GM12891 (cell line): ENCODE results near the gene KRT84.
"Not testable (repeated sequence)": the region's sequence is repeated elsewhere in the genome, so short reads cannot be mapped to it uniquely, and the experiment has no call there.

ENCODE experiments used
- DNase-seq: peaks from one replicate; pipeline ENCODE4 v3.0.0; 2011; ENCODE audit warnings: low spot score; ENCODE audit not compliant: insufficient read length
- FAIRE-seq: peaks from 2 replicates; lab custom pipeline; 2011; peaks lifted over from hg19 to GRCh38; lab: Jason Lieb, UNC
- PAX5 ChIP-seq: IDR thresholded peaks from 2 replicates; pipeline ENCODE4 v1.6.1; 2011; ENCODE audit warnings: low read length, moderate library complexity, mild to moderate bottlenecking; ENCODE audit not compliant: insufficient read depth, severe bottlenecking
- POLR2A ChIP-seq: IDR thresholded peaks from 2 replicates; pipeline ENCODE4 v1.6.1; 2011; ENCODE audit warnings: low read depth, low read length, control low read depth
- POLR2AphosphoS5 ChIP-seq: IDR thresholded peaks from 2 replicates; pipeline ENCODE4 v1.6.1; 2011; ENCODE audit warnings: low read depth, low read length, control low read depth
- POU2F2 ChIP-seq: IDR thresholded peaks from 2 replicates; pipeline ENCODE4 v1.6.1; 2011; ENCODE audit warnings: low read depth, mild to moderate bottlenecking, control low read depth, low read length, moderate library complexity
- SPI1 ChIP-seq: IDR thresholded peaks from 2 replicates; pipeline ENCODE4 v1.6.1; 2011; ENCODE audit warnings: low read depth, low read length, control low read depth
- TAF1 ChIP-seq: IDR thresholded peaks from 2 replicates; pipeline ENCODE4 v1.6.1; 2011; ENCODE audit warnings: low read depth, low read length, control low read depth

KRT84 gene

DNA sequence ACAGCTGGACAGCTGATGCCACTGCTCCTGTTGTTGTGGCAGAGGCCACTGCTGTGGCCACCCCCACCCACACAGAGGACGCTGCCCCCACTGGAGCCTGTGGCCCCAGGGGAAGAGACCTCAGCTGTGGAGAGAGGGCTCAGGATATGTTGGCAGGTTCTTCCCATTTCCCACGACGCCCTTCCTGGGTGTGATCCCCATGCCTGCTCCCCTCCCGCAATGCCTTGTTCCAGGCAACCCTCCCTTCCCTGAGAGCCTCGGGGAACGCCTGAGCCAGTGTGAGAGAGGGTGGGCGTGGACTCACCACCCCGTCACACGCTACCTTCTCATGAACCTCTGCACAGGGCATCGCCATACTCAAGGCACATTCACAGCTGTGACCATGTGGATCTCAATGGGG, 26.4 kb upstream of the KRT84 start:
- FAIRE-seq (no peak), DNase-seq (no peak)
- TF ChIP-seq PAX5 = no peak
- TF ChIP-seq TAF1 = no peak
- TF ChIP-seq SPI1 = no peak
- TF ChIP-seq POLR2A = no peak
- TF ChIP-seq POLR2AphosphoS5 = no peak
- TF ChIP-seq POU2F2 = no peak

DNA sequence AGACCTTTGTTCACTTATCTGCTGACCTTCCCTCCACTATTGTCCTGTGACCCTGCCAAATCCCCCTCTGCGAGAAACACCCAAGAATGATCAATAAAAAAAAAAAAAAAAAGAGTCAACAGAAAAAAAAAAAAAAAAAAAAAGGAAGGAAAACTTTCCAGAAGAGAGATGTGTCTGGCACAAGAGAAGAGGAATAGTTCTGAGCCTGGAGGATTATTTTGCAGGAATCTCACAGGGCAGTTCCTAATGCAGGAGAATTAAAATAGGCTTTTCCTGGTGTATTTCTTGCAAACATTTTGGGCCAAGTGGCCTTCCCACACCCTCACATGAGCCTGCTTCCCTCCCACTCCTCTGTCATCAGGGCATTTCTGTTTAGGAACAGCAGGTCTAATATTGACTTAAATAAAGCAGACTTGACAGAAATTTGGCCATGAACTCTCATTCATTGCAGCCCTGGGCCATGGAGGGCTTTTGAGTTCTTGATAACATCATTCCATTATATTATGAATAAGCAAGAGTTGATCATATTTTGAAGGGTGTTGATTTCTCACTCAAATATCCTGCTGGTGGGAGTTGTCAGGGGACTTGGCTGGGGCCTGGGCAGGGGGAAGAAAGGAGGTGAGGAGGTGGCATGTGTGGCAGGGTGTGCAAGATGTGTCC, 25.3 kb upstream of the KRT84 start:
- not testable (repeated sequence) for DNase-seq, FAIRE-seq

DNA sequence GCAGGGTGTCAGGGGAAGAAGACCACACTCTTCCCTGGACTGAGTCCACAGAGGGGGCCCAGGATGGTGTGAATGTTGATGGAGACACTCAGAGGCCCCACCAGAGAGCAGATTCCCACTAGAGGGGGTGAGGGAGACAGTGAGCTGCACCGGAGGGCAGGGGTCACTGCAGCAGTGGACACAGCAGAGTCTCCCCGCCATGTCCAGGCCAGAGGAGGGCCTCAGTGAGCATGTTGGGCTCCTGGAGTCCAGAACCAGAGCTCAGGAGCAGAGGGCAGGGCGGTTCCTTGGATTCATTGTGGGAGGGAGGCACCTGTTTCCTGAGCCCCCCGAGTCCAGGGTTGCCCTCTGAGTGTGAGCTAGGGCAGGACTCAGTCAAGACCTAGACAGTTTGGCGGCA, 22.5 kb upstream of the KRT84 start:
- DNase-seq = no peak
- no peak for TF ChIP-seq PAX5
- no peak for TF ChIP-seq POLR2AphosphoS5
- no peak for TF ChIP-seq POLR2A
- TF ChIP-seq POU2F2 = no peak
- TF ChIP-seq SPI1 = no peak
- TF ChIP-seq TAF1 = no peak
- FAIRE-seq = no peak

DNA sequence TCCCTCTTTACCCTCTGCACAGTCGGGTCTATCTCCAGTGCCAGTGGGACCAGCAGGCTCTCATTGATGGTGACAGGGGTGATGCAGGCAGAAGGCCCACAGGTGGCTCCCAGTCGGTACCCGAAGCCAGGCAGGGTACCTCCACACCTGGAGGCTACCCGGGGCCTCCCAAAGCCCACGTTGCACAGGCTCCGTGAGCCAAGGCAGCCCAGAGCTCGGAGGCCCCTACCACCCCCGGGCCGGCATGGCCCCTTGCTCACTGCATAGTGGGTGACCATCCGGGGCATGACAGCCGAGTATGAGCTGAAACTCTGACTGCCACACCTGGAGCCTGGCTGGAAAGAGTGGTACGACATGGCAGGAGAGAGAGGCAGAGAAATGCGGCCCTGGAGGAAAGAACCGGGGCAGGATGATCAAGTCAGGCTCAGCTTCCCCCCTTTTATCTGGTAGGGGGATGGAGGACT, 20.5 kb upstream of the KRT84 start, which contains the start of gene KRT82:
Gene KRT82 (minus strand): TSS at position 414 of the 464 bp plus-strand sequence. CDS start 58 bp downstream, at position 356.
- no peak for TF ChIP-seq SPI1
- no peak for DNase-seq
- no peak for FAIRE-seq

DNA sequence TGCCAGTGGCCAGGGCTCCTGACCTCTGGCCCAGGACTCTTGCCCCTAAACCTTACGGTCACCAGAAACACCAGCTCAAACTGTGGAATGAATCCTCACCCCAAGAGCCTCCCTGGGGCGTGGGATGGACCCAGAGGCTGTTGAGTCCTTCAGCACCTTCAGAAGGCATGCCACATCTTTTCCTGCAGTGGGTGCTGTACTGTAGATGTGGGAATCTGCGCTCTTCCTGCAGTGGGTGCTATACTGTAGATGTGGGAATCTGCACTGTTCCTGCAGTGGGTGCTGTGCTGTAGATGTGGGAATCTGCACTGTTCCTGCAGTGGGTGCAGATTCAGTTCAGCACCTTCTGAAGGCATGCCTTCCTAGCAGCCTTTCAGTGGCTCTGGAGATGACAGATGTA, 19.5 kb upstream of the KRT84 start:
- FAIRE-seq (no peak), DNase-seq (no peak)
- no peak for TF ChIP-seq SPI1
- TF ChIP-seq POLR2A = no peak
- TF ChIP-seq PAX5 = no peak
- no peak for TF ChIP-seq POLR2AphosphoS5
- no peak for TF ChIP-seq POU2F2
- TF ChIP-seq TAF1 = no peak

DNA sequence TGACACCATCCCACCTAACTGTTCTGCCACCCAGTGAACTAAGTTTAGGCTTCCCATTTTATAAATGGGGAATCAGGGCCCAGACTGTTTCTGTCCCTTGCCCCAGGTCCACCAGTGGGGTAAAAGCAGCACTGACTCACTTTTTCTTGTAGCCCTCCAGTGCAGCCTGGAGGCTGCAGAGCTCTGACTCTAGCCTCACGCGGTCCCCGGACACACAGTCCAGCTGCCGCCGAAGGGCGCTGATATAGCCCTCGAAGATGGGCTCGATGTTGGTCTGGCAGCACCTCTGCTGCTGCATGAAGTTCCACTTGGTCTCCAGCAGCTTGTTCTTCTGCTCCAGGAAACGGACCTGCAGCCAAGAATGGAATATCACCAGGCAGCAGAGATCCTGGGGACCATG, 18.1 kb upstream of the KRT84 start:
- DNase-seq = no peak
- TF ChIP-seq PAX5 (no peak), POU2F2 (no peak), SPI1 (no peak), POLR2A (no peak), POLR2AphosphoS5 (no peak), TAF1 (no peak)
- FAIRE-seq = no peak

DNA sequence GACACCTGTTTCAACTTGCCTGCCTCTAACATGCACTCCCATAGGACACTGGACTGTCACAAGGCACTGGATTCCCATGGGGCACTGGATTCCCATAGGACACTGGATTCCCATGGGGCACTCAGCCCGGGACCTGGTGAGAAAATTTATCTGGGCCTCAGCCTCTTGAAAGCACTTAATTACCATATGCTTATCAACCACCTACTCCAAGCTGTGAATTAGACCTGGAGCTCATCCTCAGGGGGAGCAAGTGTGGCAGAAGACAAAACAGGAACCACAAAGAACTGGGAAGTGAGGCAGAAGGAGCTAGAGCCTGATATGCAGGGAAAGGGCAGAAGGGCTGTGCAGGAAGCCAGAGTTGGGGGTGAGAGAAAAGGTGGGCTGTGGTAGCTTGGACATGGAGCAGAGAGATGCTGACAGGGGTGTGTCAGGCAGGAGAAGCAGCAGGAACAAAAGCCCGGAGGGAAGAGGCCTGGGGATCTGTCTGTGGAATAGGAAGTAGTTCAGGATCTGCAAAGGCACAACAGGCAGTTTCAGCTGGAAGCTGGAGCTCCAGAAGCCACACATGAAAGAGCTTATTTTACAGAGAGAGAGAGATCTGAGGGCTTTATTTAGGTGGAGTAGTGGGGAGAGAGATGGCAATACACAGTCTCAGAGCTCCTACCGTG, 17.6 kb upstream of the KRT84 start:
- TF ChIP-seq POLR2AphosphoS5 (no peak), TAF1 (no peak), POLR2A (no peak), SPI1 (no peak), PAX5 (no peak), POU2F2 (no peak)
- DNase-seq = no peak
- no peak for FAIRE-seq

DNA sequence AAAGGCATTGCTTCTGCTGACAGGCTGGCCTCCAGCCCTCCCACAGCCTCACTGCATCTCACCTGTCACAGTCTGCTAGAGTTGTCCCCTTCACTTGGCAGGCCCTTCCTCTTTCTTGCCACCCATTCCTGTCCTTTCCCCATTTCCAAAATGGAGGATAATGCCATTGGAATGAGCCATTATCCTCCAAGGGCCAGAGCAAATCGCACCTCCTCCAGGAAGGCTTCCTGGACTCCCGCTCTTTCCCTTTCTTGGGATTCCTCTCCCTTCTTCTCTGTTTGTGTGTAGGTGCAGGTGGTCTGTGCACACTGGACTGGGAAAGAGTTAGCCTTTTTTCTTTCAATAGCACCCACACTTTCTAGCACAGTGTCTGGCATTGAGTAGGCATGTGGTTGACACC, 16.9 kb upstream of the KRT84 start:
- TF ChIP-seq POLR2A (no peak), PAX5 (no peak), SPI1 (no peak)
- FAIRE-seq (no peak), DNase-seq (no peak)

DNA sequence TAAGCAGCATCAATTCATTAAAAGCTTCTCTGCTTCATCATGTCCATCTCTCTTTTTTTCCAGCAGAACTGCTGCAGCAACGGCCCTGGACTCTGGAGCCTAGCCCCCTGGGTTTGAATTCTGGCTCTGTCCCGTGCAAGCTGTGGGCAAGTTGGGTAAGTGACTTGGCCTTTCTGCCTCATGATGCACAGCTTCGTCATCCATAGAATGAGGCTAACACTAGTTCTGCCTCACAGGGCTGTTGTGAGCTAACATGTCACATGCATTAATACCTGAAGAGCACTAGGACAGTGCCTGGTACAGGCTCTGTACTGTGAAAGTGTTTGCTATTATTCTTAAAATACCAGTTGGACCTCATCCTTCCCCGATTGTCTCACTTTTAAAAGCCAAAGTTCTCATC, 16.5 kb upstream of the KRT84 start:
- DNase-seq (no peak), FAIRE-seq (no peak)

DNA sequence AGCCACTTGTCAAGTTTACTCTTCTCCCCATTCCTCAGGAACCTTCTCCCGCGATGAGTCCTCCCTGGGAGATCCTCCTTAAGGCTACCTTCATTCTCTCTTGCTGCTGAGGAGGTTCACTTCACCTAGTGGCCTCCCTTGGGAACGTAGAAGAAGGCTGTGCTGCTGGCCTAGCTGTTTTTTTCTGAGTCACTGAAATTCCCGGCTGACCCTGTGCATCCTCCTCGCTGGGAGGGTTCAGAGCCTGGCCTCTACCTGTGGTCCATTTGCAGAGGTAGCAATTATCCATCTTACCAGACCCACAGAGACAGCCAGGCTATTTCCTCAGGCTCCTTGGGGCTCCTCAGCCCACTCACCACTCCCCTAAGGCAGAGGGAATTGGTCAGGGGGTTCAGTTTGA, 16.1 kb upstream of the KRT84 start:
- TF ChIP-seq TAF1 (no peak), POLR2A (no peak)
- no peak for DNase-seq
- no peak for FAIRE-seq

More for the DNA sequence above, 16.5 kb upstream of the KRT84 start:
- no peak for TF ChIP-seq SPI1
- no peak for TF ChIP-seq POU2F2
- TF ChIP-seq POLR2AphosphoS5 = no peak
- no peak for TF ChIP-seq TAF1
- TF ChIP-seq PAX5 = no peak
- no peak for TF ChIP-seq POLR2A
